Stomach smooth muscle (tissue), 2 donors: ENCODE results near the gene C9orf72.
A peak's percentile ranks its signal among the peaks of the same experiment; 100 is the strongest.

Source experiments
- H3K27ac ChIP-seq: one replicate; pipeline ENCODE4 v1.7.0; 2013; ENCODE audit warnings: mild to moderate bottlenecking, low read length, inconsistent platforms
- H3K27me3 ChIP-seq, 2 donors: one replicate each; pipeline ENCODE4 v1.7.0; 2013; ENCODE audit warnings: low read length in 2 of 2; ENCODE audit not compliant: insufficient read depth in 2 of 2, control insufficient read depth in 1 of 2
- H3K36me3 ChIP-seq, 2 donors: one replicate each; pipeline ENCODE4 v1.7.0; 2013; ENCODE audit warnings: low read length in 2 of 2; ENCODE audit not compliant: control insufficient read depth in 2 of 2, insufficient read depth in 2 of 2
- H3K4me1 ChIP-seq: one replicate; pipeline ENCODE4 v1.7.0; 2013; ENCODE audit warnings: low read length; ENCODE audit not compliant: control insufficient read depth, insufficient read depth
- H3K4me3 ChIP-seq, 2 donors: one replicate each; pipeline ENCODE4 v1.7.0; 2013; ENCODE audit warnings: low read length in 2 of 2
- H3K9ac ChIP-seq, 2 donors: one replicate each; pipeline ENCODE4 v1.7.0; 2013; ENCODE audit warnings: low read length in 2 of 2, mild to moderate bottlenecking in 1 of 2
- H3K9me3 ChIP-seq, 2 donors: one replicate each; pipeline ENCODE4 v1.7.0; 2013; ENCODE audit warnings: low read length in 2 of 2; ENCODE audit not compliant: control insufficient read depth in 2 of 2
- donor health status: healthy.
- donor health status: Pancreatic carcinoma.

The C9orf72 gene

DNA sequence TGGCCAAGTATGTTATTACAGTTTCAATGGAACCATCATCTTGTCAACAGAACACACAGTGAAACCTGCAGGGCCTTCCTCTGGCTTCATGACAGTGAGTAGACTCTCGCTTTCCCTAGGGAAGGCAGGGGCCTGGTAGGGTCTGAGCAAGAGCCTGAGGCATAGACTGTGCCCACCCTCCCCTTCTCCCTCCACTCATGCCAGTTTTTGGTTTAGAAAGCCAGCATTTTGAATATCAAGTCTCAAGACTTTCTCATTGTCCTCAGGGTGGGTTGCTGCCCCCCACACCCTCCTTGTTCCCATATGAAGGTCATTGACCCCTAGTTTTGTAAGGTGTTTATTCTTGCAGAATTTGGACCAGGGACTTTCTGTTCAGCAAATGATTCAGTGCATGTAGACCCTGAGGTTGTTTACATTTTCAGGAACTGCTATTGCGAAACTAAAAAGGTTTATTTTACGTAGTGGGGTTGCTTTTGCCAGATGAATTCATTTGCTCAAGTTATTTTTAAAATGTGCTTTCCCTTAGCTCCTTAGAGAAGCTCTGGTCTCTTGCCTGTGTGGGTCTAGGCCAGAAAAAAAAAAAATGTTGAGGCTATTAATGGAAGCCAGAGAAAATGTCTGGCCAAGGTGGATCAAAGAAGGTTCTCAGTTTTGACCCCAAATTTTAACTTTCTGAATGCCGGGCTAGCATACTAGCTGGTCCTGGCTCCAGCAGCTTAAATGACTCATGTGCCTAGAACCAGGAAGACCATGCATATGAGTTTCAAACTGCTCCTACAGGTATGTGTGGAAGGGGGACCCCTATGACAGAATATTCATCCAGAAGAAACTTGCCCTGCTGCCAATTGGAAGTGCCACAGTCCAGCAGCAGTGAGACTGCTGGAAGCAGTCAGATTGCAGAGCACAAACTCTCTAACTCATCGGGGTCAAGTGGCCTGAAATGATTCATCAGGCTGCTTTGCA is 33.5 kb downstream of the C9orf72 start:
- H3K4me1 ChIP-seq, result peaks cover 64% of the 10 kb centered on the region
- H3K9ac ChIP-seq, result peak overlapping the region; percentile 53 to 58
- H3K27ac ChIP-seq, result peak overlapping the region; percentile 94
- H3K36me3 ChIP-seq, result peaks cover 0 to 2% of the 10 kb centered on the region in 2 donors
- H3K9me3 ChIP-seq, result no peaks in the 10 kb centered on the region
- no peaks in the 10 kb centered on the region for H3K27me3 ChIP-seq
- H3K4me3 ChIP-seq, result peak overlapping the region in 1 of 2 donors; percentile 36

GRCh38 chr9:27538647-27539046 is 34.6 kb downstream of the C9orf72 start:
- no peak overlapping the region for H3K27ac ChIP-seq
- no peak overlapping the region for H3K9ac ChIP-seq
- peaks cover 74% of the 10 kb centered on the region for H3K4me1 ChIP-seq
- no peaks in the 10 kb centered on the region for H3K9me3 ChIP-seq
- no peak overlapping the region for H3K4me3 ChIP-seq
- H3K36me3 ChIP-seq, result peaks cover 0 to 2% of the 10 kb centered on the region in 2 donors
- H3K27me3 ChIP-seq, result no peaks in the 10 kb centered on the region

GRCh38 chr9:27537756-27538155 is 35.5 kb downstream of the C9orf72 start:
- H3K4me3 ChIP-seq, result no peak overlapping the region
- H3K27ac ChIP-seq, result no peak overlapping the region
- H3K9me3 ChIP-seq, result no peaks in the 10 kb centered on the region
- no peaks in the 10 kb centered on the region for H3K27me3 ChIP-seq
- peaks cover 77% of the 10 kb centered on the region for H3K4me1 ChIP-seq
- H3K36me3 ChIP-seq, result peaks cover 0 to 2% of the 10 kb centered on the region in 2 donors
- no peak overlapping the region for H3K9ac ChIP-seq

GRCh38 chr9:27537027-27537435 is 36.2 kb downstream of the C9orf72 start:
- Histone ChIP-seq H3K27me3 (no peaks in the 10 kb centered on the region), H3K27ac (no peak overlapping the region), H3K4me1 (peaks cover 74% of the 10 kb centered on the region), H3K9ac (no peak overlapping the region), H3K36me3 (peaks cover 0 to 2% of the 10 kb centered on the region in 2 donors), H3K9me3 (no peaks in the 10 kb centered on the region), H3K4me3 (no peak overlapping the region)

- Histone ChIP-seq H3K27me3 (no peaks in the 10 kb centered on the region), H3K27ac (no peak overlapping the region), H3K4me3 (no peak overlapping the region), H3K36me3 (peaks cover 0 to 2% of the 10 kb centered on the region in 2 donors), H3K4me1 (peaks cover 68% of the 10 kb centered on the region), H3K9ac (no peak overlapping the region), H3K9me3 (no peaks in the 10 kb centered on the region)
Observed at GRCh38 chr9:27536168-27536567, 37.1 kb downstream of the C9orf72 start.

GRCh38 chr9:27535701-27536118 is 37.6 kb downstream of the C9orf72 start:
- H3K9ac ChIP-seq, result no peak overlapping the region
- no peak overlapping the region for H3K27ac ChIP-seq
- H3K4me3 ChIP-seq, result peak overlapping the region in 1 of 2 donors; percentile 3

GRCh38 chr9:27534658-27535209 is 38.5 kb downstream of the C9orf72 start:
- H3K9ac ChIP-seq, result no peak overlapping the region
- no peaks in the 10 kb centered on the region for H3K9me3 ChIP-seq

More at GRCh38 chr9:27535701-27536118, 37.6 kb downstream of the C9orf72 start:
- Histone ChIP-seq H3K36me3 (peaks cover 0 to 2% of the 10 kb centered on the region in 2 donors), H3K9me3 (no peaks in the 10 kb centered on the region), H3K27me3 (no peaks in the 10 kb centered on the region), H3K4me1 (peaks cover 64% of the 10 kb centered on the region)

GRCh38 chr9:27534131-27534530 is 39.1 kb downstream of the C9orf72 start:
- H3K36me3 ChIP-seq, result peaks cover 0 to 2% of the 10 kb centered on the region in 2 donors
- H3K9ac ChIP-seq, result no peak overlapping the region
- peaks cover 57% of the 10 kb centered on the region for H3K4me1 ChIP-seq
- H3K27me3 ChIP-seq, result no peaks in the 10 kb centered on the region
- H3K27ac ChIP-seq, result peak overlapping the region; percentile 42
- no peak overlapping the region for H3K4me3 ChIP-seq
- no peaks in the 10 kb centered on the region for H3K9me3 ChIP-seq

More at GRCh38 chr9:27534658-27535209, 38.5 kb downstream of the C9orf72 start:
- peak overlapping the region; percentile 42 for H3K27ac ChIP-seq
- no peaks in the 10 kb centered on the region for H3K27me3 ChIP-seq
- H3K36me3 ChIP-seq, result peaks cover 0 to 2% of the 10 kb centered on the region in 2 donors
- peaks cover 61% of the 10 kb centered on the region for H3K4me1 ChIP-seq
- no peak overlapping the region for H3K4me3 ChIP-seq

DNA sequence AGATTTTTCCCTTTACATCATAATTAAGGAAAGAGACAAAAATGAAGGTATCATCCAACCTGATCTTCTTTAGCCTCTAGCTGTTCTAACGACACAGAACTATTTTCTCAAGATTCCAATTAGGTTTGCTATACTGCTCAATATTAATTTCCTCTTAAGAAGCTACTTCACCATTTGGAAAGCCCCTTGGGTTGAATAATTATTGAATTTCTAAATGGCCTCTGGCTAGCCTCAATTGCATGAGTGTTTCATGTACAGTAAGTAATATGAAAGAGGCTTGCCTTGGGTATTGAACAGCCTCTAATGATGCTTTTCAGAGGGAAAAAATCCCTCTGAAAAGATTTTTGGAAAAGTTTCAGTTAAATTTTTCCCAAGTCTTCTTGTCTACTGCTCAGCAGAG is 40.0 kb downstream of the C9orf72 start:
- peaks cover 52% of the 10 kb centered on the region for H3K4me1 ChIP-seq
- no peaks in the 10 kb centered on the region for H3K27me3 ChIP-seq
- no peak overlapping the region for H3K9ac ChIP-seq
- H3K36me3 ChIP-seq, result peaks cover 0 to 2% of the 10 kb centered on the region in 2 donors
- no peaks in the 10 kb centered on the region for H3K9me3 ChIP-seq
- no peak overlapping the region for H3K4me3 ChIP-seq
- peak overlapping the region; percentile 42 for H3K27ac ChIP-seq

- Histone ChIP-seq H3K9me3 (no peaks in the 10 kb centered on the region), H3K27ac (no peak overlapping the region), H3K9ac (no peak overlapping the region), H3K27me3 (no peaks in the 10 kb centered on the region), H3K4me3 (no peak overlapping the region), H3K4me1 (peaks cover 49% of the 10 kb centered on the region), H3K36me3 (peaks cover 0 to 2% of the 10 kb centered on the region in 2 donors)
Observed at GRCh38 chr9:27532046-27532445, 41.2 kb downstream of the C9orf72 start.
